Endothelial cell of hepatic sinusoid (primary cell): ENCODE data around the gene ATP8B3.

Experiments
- in situ Hi-C: cut with HindIII; loops from 2 replicates; pipeline ENCODE4 v1.10.0; 2017; ENCODE audit warnings: low sequenced_read_pairs

ATP8B3 gene

DNA sequence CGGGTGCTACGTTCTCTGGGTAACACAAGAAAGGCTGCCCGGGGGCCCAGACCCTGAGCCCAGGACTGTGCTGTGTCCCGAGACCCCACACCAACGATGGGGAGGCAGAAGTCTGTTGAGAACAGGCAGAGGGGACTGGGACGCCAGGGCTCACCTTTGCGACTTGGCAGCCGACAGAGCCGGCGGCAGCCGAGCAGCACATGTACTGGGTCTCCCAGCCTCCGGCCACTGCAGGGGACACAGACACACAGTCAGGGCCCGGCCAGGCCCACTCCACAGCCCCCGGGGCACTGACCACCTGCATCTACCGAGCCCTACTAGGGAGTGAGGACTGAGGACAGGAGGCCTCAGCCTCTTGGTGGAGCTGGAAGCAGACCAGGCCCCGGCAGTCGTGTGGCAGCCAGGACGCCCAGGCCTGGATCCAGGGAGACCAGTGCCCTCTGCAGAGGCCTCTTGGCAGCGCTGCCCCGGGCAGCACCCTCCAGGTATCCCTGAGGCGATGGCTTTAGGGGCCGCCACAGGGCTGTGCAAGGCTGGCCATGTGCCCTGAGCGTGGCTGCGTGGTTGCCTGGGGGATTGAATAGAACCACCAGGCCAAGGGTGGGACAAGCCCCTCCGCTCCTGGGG is 5.6 kb upstream of the ATP8B3 start:
- in situ Hi-C loops: no loop called here

DNA sequence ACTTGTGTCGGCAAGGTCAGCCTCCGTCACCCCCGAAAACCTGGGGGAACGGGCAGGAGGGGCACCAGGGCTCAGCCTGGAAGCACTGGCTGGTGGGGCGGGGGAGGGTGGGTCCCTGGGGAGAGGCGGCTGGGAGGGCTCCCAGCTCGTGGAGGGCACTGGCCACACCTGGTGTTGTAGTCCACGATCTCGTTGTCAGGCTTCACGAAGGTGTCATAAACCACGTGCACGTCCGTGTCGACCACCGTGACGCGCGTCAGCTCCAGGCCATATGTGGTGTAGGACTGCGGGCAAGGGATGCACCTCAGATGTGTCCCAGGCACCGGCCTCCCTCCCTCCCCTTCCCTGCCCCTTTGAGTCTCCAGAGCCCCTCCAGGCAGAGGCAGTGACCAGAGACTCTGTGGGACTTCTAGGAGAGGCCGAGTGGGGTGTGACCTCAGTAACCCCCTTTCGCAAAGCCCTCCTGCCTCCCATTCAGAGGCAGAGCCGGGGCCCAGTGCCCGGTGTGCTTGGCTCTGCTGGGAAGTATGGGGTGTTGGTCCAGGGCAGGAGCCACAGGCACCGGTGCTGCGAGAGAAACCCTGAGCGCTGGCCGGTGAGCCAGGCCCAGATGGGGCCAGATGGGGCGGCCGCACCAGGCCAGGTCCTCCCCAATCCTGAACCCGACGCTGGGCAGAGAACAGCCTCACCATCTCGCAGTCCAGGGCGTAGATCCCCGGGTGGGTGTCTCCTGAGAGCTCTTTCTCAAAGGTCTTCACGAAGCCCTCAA is 4.6 kb upstream of the ATP8B3 start:
- in situ Hi-C loops: no loop called here

DNA sequence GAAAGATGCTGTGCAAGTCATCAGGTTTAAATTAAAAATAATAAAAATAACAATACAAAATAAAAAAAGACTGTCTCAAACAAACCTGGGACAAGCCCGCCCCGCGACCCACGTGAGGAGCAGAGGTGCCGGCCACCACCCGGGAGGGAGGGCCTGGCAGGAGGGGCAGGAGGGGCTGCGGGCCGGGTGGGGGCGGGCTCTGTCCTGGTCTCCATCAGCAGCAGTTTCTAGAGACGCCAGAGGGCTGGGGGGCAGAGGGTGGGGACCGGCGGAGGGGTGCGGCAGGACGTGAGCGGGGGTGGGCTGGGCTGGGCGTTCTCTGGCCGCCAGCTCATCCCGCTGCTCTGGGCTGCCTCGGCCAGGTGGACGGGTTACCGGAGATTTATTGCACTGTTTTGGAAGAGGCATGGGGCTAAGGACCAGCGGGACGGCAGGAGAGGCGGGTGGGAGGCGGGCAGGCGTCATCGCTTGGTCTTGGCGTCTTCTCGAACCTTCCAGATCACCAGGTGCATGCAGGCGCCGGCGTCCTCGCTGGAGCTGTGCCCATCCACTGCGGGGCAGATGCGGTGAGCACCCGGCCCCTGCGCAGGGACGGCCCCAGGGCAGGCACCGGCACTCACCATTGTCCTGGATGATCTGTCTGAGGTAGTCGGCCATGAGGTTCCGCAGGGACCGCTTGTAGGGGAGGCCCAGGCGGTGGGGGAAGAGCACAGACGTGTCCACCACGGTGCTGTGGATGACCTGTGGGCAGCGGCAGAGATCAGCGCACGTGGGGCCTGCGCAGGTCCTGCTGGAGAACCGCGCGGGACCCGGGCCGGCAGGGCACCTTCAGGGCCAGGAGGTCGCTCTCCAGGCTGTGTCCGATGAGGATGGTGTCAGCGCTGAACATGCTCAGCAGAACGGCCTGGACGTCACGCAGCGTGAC is 3.8 kb upstream of the ATP8B3 start:
- in situ Hi-C loops: no loop called here

DNA sequence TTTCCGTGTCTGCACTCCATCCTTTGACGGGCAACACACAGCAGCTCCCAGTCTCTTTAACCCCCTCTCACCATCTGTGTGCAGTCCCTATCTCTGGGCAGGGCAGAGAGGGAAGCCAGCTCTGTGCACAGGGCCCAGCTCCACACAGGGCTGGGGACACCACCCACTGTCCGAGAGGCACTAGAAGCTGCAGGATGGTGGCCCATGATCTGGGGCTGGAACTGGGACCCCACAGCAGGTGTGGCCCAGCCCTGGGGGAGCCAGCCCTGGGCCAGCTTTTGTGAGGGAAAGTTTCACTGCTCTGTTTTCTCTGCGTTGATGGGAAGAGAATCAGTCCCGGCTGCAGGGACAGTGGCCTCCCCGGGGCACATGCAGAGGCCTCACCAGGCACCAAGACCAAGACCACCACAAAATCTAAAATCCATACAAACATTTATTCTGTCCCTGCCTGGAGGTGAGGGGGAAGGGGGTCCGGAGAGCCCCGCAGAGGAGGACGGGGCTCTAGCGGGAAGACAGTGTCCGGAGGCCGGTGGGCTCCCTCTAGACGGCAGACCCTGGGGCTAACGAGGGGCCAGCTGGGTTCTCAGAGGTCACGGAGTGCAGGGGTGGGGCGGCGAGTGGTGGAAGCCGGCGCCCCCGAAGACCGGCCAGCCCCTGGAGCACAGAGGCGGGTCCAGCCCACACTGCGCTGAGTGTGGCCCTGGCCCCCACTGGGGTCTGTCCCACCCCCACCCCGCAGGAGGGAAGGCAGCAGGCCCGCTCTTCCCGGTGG is 2.9 kb upstream of the ATP8B3 start:
- in situ Hi-C loops: no loop called here

DNA sequence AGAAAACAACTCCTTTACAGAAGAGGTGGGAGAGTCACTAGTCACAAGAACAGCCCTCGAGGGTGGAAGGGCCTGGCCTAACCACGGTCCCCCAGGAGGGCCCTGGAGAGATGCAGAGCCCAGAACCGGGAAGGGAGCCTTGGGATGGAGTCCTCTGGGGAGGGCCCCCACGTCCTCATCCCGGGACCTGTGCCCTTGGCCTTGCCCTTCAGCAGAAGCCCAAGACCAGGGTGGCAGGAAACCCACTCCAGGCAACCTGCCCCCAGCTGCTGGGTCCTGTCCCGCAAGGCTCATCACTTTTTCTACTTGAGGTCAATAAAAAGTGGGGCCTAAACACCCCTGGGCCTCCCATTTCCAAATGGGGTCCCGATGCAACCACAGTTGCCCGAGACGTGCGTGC is 2.3 kb upstream of the ATP8B3 start:
- in situ Hi-C loops: no loop called here

DNA sequence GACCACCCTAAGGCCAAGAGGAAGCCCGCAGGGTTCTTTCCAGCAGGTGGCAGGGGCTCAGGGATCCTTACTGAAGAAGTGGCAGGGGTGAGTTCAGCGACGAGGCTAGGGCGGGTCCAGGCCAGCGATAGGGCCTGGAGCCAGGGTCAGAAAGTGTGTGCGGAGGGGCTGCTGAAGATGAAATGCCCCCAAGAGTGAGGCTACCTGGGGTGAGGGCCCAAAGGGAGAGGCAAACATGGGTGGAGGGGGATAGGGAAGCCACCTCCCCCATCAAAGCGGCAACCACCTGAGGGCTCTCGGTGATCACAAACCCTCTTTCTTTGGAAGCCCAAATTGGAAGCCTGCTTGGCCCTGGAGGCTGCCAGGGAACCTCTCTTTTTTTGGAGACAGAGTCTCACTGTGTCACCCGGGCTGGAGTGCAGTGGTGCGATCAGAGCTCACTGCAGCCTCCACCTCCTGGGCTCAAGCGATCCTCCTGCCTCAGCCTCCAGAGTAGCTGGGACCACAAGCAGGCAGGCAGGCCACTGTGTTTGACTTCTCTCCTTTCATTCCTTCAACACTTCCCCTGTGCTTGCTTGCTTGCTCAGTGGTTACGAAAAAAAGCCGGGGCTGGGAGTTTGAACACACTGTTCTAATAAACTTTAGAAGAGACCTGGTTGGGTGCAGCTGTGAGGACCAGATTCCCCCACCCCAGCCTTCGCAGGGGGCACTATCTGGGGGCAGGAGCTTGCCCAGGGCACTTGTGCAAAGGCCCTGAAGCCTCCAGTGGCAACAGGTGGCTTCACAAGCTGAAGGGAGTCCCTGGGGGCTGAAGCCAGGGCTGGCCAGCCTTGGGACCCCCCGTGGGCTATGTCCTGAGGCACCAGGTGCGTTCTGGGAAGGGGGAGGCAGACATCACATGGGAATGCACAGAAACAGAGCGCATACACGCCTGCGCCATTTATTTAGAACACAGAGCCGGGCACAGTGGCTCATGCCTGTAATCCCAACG is 1.4 kb upstream of the ATP8B3 start:
- in situ Hi-C loops: no loop called here

DNA sequence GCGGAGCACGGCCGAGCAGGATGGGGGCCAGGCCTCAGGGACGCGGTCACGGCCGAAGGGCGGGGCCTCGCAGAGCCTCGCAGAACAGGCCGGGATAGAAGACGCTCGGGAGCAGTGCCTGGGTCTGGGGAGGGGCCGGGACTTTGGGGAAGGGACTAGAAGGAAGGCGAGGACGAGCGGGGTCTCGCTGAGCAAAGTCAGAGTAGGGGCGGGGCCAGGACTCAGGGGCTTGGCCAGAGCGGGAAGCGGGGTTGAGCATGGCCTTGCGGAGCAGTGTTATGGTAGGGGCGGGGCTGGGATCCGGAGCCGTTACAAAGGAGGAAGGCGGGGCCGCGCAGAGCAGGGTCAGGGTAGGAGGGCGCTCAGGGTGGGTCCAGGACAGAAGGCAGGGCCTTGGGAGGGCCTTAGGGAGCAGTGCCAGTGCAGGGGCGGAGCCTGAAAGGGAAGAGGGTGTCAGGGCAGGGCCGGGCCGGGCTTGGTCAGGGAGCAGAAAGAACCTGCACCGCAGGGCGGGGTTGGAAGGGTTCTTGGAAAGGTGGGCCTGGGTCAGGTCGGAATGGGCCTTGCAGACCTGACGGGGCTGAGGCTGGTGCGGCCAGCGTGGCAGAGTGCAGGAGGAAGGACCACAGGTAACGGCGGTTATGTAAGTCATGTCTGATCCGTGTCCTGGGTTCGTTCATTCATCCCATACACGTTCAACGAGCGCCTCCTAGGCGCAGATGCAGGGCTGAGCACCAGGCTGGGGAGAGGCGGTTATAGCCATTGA is 533 bp upstream of the ATP8B3 start:
- in situ Hi-C loops: no loop called here

DNA sequence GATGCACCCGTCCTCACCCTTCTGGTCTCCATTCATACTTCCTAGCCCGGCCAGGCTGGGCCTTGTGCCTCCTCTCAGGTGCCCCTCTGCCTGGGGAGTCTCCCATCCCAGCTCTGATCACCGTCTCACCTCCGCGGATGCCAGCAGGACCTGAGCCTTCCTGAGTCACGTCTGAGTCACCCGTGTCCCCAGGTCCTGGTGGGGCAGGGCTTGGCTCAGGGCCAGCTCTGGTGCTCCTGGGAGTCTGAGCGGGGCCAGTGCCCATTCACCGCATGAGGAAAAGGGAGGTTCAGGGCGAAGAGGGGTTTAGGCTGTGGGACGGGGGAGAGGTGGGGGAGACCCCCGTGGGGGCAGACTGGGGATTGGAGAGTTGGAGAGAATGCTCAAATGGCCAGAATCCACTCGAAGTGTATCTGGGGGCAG is 593 bp downstream of the ATP8B3 start:
- in situ Hi-C loops: no loop called here

DNA sequence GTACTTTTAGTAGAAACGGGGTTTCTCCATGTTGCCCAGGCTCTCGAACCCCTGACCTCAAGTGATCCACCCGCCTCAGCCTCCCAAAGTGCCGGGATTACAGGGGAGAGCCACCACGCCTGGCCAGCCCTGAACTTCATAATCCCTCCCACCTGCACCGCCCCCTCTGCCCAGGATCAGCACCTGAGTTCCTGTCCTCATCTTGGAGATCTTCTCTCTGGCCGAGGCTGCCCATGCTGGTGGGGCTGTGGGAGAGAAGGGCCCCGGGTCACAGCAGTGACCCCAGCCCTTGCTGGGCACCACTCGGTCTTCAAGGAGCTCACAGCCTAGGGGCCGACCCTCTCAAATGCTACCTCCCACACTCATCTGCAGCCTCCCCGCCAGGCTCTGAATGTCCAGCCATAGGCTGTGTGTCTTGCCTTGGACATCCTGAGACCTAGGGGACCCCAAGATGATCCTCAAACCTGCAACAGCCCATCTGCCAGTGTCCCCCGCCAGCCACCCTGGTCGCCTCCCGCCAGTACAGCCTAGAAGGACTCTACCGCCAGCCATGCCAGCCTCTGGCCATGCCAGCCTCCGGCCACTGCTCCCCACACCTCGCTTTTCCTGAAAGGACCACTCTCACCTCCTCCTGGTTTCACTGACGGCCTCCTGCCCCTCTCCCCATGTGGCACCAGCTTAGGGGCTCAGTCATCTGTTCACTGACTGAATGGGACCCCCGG is 1.5 kb downstream of the ATP8B3 start:
- in situ Hi-C loops: no loop called here

DNA sequence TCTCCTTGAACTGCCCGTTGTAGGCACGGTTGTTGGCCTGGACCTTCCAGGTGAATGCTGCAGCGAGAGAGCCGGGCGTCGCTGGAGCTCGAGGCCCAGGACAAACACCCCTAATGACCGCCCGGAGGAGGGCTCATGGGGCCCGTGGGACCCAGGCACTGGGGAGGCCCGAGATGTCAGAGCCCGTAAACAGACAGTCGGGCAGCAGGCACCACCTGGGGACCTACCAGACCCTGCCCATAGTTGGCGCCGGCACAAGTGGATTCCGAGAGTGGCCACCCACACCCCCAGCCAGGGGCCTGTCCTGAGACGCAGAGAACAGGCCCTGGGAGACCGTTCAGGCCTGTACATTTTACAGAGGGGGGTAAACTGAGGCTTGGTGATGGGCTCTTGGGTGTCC is 2.4 kb downstream of the ATP8B3 start:
- in situ Hi-C loops: loop anchor here (5.0 kb wide), 1 partner anchor 77 kb away; no protein-coding TSS in a partner anchor

DNA sequence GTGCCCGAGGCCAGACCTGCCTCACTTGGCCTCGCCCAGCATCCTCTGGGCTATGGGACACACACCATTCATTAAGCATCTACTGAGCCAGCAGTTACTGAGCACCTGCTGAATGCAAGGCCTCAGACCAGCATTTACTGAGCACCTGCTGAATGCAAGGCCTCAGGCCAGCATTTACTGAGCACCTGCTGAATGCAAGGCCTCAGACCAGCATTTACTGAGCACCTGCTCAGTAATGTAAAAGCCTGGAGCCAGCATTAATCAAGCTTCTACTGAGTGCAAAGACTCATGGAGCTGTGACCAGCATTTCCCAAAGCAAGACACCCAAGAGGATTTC is 3.7 kb downstream of the ATP8B3 start:
- in situ Hi-C loops: loop anchor here (5.0 kb wide), 1 partner anchor 76 kb away; no protein-coding TSS in a partner anchor

DNA sequence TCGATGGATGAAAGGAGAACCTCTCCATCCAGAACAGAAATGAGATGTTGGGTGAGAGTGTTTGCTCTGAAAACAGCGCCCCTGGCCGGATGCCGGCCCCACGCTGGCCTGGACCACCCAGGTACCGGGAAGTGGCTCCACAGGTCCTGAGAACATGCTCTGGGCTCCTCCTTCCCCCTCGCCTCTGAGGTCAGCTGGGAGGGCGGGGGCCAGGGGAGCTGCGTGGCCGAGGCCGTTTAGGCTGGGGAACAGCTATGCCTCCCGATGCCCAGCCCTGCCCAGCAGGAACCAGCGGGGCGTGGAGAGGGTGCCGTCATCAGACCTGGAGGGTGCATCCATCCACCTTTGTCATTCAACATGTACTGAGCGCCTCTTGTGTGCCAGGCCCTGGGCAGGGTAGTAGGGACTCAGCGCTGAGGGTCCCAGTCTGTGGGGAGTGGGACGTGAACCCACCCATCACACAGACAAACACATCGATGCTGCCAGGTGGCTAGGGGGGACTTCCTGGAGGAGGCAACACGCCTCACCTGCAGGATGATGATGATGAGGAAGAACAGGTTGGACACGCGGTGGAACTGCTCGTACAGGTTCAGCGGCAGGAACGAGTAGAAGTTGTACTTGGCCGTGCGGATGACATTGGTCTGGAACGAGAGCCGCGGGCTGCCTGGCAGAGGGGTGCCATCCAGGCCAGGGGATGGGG is 4.2 kb downstream of the ATP8B3 start:
- in situ Hi-C loops: loop anchor here (5.0 kb wide), 1 partner anchor 76 kb away; no protein-coding TSS in a partner anchor

DNA sequence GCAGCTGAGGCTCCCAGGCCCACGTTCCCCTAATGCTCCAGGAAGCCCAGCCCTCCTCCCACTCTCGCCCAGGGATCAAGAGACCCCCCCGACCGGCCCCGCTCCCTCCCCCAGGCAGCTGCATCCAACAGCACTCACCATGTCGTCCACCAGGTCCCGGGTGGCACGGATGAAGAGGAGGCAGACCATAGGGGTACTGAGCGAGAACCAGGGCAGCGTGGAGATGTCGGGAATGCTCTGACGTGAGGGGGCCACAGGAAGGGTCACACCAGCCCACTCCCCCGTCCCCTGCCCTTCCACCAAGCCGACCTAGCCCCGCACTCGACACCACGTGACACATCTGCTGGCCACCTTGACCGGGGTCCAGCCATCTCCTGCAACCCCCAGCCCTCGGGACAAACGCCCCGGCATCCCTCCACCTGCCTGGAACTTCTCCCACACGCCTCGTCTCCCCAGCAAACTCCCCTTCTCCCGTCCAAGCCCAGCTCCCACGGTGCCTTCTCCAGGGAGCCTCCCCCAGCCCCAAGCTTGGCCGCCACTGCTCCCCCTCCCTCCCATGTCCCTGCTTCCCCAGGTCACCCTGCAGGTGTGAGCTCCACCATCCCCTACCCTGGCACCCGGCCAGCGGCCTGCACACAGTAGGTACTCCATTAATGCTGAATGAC is 4.9 kb downstream of the ATP8B3 start:
- in situ Hi-C loops: loop anchor here (5.0 kb wide), 1 partner anchor 75 kb away; no protein-coding TSS in a partner anchor

DNA sequence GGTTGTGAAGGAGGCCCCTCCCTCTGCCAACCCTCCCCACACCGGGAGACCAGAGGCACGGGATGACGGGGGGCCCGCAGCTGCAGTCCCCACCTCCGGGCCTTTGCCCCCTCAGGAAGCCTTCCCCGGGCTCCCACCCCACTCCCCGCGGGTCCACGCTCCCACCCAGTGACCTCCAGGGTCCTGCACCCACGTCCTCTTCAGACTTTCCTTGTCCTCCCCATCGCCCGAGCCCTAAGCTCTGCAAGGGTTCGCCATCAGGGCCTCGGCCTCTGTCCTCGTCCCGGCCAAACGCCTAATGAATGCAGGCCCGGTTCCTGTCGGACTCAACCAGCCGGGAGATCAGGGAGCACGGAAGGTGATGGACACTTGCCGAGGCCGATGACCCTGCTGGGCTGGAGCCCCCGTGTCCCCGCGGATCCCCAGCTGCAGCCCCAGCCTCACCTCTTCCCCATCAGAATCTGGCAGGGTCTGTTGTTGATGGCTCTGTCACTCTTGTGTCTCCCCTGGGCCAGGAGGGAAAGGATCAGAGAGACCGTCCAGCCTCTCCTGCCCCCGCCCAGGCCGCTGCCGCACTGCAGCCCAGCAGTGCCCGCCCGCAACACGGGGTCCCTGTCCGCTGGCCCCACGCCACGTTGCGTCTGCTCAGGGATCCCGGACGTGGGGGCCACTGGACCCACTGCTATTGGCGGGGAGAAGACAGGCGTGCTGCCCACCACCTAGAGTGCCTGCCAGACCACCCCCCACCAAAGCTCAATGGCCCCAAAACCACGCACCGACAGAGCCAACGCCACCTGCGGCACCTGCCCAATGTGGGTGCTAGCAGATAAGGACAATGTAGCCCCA is 5.7 kb downstream of the ATP8B3 start:
- in situ Hi-C loops: loop anchor here (5.0 kb wide), 1 partner anchor 74 kb away; no protein-coding TSS in a partner anchor

DNA sequence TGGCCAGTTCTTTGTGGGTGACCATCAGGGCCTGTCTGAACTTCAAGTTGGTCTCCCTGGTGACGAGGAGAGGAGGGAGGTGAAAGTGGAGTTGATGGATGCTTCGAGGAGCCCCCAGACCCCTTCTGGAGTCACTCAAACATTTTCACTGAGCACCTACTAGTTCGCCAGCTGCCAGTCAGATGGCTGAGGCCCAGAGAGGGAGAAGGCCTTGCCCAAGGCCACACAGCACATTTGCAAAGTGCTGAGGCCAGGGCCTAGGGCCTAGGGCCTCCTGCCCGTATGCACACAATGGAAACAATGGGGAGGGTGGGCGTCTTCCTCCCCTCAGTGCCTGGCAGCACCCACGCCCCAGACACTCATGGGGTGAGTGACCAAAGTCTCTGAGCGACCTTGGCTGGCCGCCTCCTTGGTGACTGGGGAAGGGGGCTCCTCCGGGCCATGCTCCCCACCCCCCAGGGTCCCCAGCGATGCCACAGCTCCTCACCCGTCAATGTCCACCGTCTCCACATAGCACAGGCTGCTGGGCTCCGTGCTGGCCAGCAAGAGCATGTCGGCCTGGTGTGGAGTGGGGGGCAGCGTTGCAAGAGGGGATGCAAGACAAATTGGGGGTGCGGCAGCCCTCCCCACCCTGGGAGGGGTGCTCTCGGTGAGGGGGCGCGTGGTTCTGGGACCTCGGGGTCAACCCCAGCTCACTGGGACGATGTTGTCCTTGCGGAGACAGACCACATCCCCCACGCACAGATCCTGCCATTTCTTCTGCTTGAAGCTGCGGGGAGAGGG is 6.5 kb downstream of the ATP8B3 start:
- in situ Hi-C loops: loop anchor here (5.0 kb wide), 1 partner anchor 73 kb away; no protein-coding TSS in a partner anchor
